OCI-LY7 (cell line): ENCODE data around the gene SERPINF2.

ENCODE experiments used
- CTCF ChIP-seq: fragments of 200-600 bp; sonication (generic); conservative IDR thresholded peaks from 2 replicates; pipeline ENCODE4 v1.5.1; 2014; ENCODE audit warnings: mild to moderate bottlenecking, antibody characterized with exemption, low read length, moderate library complexity, mixed read lengths
- EZH2phosphoT487 ChIP-seq: fragments of 200-600 bp; sonication (generic); IDR thresholded peaks from 2 replicates; pipeline ENCODE4 v1.6.1; 2018; ENCODE audit warnings: low read depth, borderline replicate concordance, mild to moderate bottlenecking, mixed run types, antibody characterized with exemption, low read length, moderate library complexity, mixed read lengths

DNA sequence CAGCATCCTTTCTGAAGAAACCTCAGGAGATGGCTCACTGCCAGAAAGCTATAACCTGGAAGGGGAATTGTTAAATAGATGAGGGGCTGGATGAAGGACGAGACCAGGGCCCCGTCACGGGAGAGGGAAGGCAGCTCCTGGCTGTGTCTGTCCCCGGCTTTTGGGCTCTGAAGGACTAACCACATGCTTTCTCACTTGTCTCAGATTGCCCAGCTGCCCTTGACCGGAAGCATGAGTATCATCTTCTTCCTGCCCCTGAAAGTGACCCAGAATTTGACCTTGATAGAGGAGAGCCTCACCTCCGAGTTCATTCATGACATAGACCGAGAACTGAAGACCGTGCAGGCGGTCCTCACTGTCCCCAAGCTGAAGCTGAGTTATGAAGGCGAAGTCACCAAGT, 33.7 kb downstream of the SERPINF2 start:
- no peak for TF ChIP-seq CTCF
- TF ChIP-seq EZH2phosphoT487: no peak
